ENCODE measurements around the gene HRAS. TPM values are rescaled to one million over a fixed set of nuclear protein-coding genes. Genes with fewer than 3 reads are reported as not detected.

HRAS gene
- total RNA-seq, 1 experiment from 2014 or later: 123 TPM

DNA sequence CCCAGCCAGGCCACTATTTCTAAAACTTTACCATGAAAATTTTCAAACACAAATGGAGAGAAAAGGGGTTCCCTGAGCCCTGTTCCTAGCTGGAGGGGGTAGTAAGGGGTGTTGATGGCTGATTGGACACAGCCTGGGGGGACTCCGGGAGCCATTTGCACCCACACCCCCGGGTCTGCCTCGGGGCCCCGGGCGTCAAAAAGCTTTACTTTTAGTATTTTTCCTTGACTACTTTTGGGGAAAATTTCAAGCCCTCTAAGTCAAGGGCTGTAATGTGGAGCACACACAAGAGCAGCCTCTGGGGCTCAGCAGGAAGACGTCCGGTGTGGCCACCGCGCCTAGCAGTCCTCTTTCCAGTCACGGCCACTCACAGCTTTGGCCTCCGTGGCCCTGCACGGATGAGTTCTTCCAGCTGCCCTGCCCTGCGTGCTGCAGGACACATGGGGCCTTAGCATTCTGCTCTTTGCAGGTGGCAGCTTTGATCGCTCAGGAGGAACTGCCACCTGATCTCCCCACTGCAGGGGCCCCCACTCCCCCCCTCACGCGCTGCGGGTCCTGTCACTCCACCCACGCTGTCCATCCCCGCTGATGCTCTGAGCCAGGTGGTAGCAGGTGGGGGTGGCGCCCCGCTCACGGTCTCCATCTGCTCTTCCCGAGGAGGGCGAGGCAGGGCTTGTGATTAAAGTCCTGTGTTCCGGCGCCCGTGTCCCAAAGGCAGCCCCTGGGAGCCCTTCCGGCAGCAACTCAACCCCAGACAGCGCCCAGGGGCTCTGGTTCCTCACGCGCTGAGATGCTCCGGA is 42.7 kb downstream of the HRAS start:
- BruUV-seq (replicated peaks): no TSS peak
- Mint-ChIP-seq H3K9me3 (ENCODE audit: unreplicated experiment) (no peaks in the 10 kb centered on the region), H3K4me1 (ENCODE audit: insufficient read depth, unreplicated experiment) (peaks cover 8% of the 10 kb centered on the region), H3K27ac (ENCODE audit: low read depth, unreplicated experiment) (no peak overlapping the region), H3K27me3 (ENCODE audit: insufficient read depth, unreplicated experiment) (no peaks in the 10 kb centered on the region), H3K36me3 (ENCODE audit: insufficient read depth, unreplicated experiment) (peaks cover 60% of the 10 kb centered on the region), H3K4me3 (ENCODE audit: unreplicated experiment) (no peak overlapping the region)
- CTCF ChIA-PET: no interaction called here
- DNase-seq (ENCODE audit: unreplicated experiment): no peak
- POLR2A ChIA-PET: interaction anchor here (0.6 to 0.8 kb wide), 4 partner anchors 9 to 44 kb away, joined by 3 to 6 read pairs (median 4); no protein-coding TSS in a partner anchor
- intact Hi-C loops (cut with micrococcal nuclease): no loop called here
- TF ChIP-seq CTCF (IDR thresholded peaks at IDR 0.05; ENCODE audit: unreplicated experiment): no peak

GRCh38 chr11:491358-491757 is 44.0 kb downstream of the HRAS start:
- intact Hi-C loops (cut with micrococcal nuclease): no loop called here
- H3K27me3 Mint-ChIP-seq (ENCODE audit: insufficient read depth, unreplicated experiment): no peaks in the 10 kb centered on the region
- no peak for DNase-seq (ENCODE audit: unreplicated experiment)
- no peak overlapping the region for H3K27ac Mint-ChIP-seq (ENCODE audit: low read depth, unreplicated experiment)
- H3K9me3 Mint-ChIP-seq (ENCODE audit: unreplicated experiment): no peaks in the 10 kb centered on the region
- peaks cover 47% of the 10 kb centered on the region for H3K36me3 Mint-ChIP-seq (ENCODE audit: insufficient read depth, unreplicated experiment)
- BruUV-seq (replicated peaks): no TSS peak
- H3K4me1 Mint-ChIP-seq (ENCODE audit: insufficient read depth, unreplicated experiment): no peaks in the 10 kb centered on the region
- no peak for TF ChIP-seq CTCF (IDR thresholded peaks at IDR 0.05; ENCODE audit: unreplicated experiment)
- no peak overlapping the region for H3K4me3 Mint-ChIP-seq (ENCODE audit: unreplicated experiment)
- ChIA-PET CTCF (interaction anchor here (0.6 kb wide), 1 partner anchor 21 kb away, joined by 3 read pairs; no protein-coding TSS in a partner anchor), POLR2A (interaction anchor here (0.6 kb wide), 1 partner anchor 13 kb away, joined by 4 read pairs; no protein-coding TSS in a partner anchor)

DNA sequence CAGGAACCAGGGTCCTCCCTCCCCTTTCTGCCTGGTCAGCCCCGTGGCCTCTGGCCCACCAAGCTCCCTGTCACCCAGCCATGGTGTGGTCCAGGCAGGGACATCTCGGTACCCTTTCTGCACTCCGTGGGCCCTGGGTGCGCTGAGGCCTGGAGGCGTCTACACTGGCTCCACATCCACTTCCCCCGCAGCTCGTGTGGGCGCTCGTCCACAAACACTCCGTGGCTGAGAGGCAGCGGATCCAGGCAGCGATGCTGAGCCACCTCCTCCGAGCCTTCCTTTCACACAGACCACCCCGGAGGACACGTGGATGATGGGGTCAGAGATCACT is 44.5 kb downstream of the HRAS start:
- DNase-seq (ENCODE audit: unreplicated experiment): no peak
- TF ChIP-seq CTCF (IDR thresholded peaks at IDR 0.05; ENCODE audit: unreplicated experiment): no peak
- Mint-ChIP-seq H3K27me3 (ENCODE audit: insufficient read depth, unreplicated experiment) (no peaks in the 10 kb centered on the region), H3K27ac (ENCODE audit: low read depth, unreplicated experiment) (no peak overlapping the region), H3K9me3 (ENCODE audit: unreplicated experiment) (no peaks in the 10 kb centered on the region), H3K4me1 (ENCODE audit: insufficient read depth, unreplicated experiment) (no peaks in the 10 kb centered on the region), H3K36me3 (ENCODE audit: insufficient read depth, unreplicated experiment) (peaks cover 43% of the 10 kb centered on the region), H3K4me3 (ENCODE audit: unreplicated experiment) (no peak overlapping the region)
- POLR2A ChIA-PET: interaction anchor here (0.6 kb wide), 2 partner anchors 12 to 46 kb away, joined by 3 to 4 read pairs; no protein-coding TSS in a partner anchor
- intact Hi-C loops (cut with micrococcal nuclease): no loop called here
- BruUV-seq (replicated peaks): no TSS peak
- CTCF ChIA-PET: interaction anchor here (0.6 kb wide), 1 partner anchor 21 kb away, joined by 3 read pairs; no protein-coding TSS in a partner anchor

- Mint-ChIP-seq H3K9me3 (ENCODE audit: unreplicated experiment) (no peaks in the 10 kb centered on the region), H3K27ac (ENCODE audit: low read depth, unreplicated experiment) (no peak overlapping the region), H3K4me3 (ENCODE audit: unreplicated experiment) (no peak overlapping the region), H3K36me3 (ENCODE audit: insufficient read depth, unreplicated experiment) (peaks cover 37% of the 10 kb centered on the region), H3K4me1 (ENCODE audit: insufficient read depth, unreplicated experiment) (no peaks in the 10 kb centered on the region), H3K27me3 (ENCODE audit: insufficient read depth, unreplicated experiment) (no peaks in the 10 kb centered on the region)
- ChIA-PET CTCF (no interaction called here), POLR2A (interaction anchor here (0.6 kb wide), 3 partner anchors 12 to 46 kb away, joined by 3 to 4 read pairs (median 3); no protein-coding TSS in a partner anchor)
- no peak for DNase-seq (ENCODE audit: unreplicated experiment)
- no TSS peak for BruUV-seq (replicated peaks)
- TF ChIP-seq CTCF (IDR thresholded peaks at IDR 0.05; ENCODE audit: unreplicated experiment): no peak
- intact Hi-C loops (cut with micrococcal nuclease): no loop called here
Observed at GRCh38 chr11:490186-490929, 45.0 kb downstream of the HRAS start.
